ENCODE data around the gene COL1A2. TPM values are rescaled to one million over a fixed set of nuclear protein-coding genes. Genes with fewer than 3 reads are reported as not detected.

Gene COL1A2
- total RNA-seq = 4,115 TPM

DNA sequence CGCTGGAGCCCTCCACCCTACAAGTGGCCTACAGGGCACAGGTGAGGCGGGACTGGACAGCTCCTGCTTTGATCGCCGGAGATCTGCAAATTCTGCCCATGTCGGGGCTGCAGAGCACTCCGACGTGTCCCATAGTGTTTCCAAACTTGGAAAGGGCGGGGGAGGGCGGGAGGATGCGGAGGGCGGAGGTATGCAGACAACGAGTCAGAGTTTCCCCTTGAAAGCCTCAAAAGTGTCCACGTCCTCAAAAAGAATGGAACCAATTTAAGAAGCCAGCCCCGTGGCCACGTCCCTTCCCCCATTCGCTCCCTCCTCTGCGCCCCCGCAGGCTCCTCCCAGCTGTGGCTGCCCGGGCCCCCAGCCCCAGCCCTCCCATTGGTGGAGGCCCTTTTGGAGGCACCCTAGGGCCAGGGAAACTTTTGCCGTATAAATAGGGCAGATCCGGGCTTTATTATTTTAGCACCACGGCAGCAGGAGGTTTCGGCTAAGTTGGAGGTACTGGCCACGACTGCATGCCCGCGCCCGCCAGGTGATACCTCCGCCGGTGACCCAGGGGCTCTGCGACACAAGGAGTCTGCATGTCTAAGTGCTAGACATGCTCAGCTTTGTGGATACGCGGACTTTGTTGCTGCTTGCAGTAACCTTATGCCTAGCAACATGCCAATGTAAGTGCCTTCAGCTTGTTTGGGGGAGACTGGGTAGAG, at the start of gene COL1A2:
Gene COL1A2, plus strand, starts transcription at position 459 of the 704 bp plus-strand sequence. Its CDS starts 137 bp downstream, at position 596.
- DNase-seq = peak; percentile 97

DNA sequence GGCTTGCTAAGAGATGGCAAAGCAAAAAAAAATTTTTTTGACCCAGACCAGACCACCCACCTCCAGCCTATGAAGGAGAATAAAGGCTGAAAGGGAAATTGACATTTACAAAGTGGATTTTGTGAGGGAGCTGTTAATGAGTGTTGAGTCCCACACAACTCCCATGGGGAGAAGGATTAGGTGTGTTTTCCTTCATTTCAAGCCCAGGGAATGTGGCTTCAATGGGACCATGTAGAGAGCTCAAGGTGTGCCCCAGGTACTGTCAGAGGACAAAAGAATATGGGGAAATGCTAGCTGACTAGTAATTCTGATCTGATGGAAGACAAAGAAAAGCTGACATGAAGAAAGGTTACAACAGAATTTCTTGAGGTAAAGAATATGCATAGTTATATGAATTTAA, 48.8 kb upstream of the COL1A2 start:
- no peak for DNase-seq

DNA sequence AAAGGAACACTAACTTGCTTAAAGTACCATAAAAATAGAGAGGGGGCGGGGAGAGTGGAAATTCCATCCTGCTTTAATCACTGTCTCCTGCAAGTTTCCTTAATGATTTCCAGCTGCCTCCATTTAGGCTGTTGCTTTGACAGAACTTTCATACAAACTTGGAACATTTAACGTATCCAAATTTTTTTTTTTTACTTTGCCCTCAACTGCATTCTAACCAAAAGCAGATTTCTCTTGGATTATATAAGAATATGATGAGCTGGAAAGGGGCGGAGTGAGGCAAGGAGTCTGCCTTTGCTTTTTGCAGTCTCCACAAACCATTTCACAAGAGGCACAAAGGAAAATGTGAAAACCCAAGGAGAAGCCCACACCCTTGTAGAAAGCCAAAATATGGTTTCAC, 46.6 kb upstream of the COL1A2 start:
- DNase-seq = peak; percentile 91

DNA sequence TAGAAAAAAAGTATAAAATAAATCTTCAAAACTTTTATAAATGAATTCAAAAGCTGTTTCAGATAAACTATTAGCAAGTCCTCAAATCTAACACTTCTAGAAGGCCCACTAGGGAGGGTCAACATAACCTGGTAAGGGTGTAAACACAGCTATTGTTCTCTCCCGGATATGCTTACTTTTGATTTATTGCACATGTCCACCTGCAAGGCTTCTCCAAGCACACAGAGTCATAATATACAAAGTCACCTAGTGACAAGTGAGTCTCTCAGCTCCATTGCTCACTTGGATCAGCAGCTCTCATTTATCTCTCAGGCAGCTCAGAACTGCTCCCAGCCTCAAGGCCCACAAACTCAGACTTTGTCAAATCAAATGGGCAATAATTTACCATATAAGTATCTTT, 44.0 kb upstream of the COL1A2 start:
- DNase-seq = no peak

DNA sequence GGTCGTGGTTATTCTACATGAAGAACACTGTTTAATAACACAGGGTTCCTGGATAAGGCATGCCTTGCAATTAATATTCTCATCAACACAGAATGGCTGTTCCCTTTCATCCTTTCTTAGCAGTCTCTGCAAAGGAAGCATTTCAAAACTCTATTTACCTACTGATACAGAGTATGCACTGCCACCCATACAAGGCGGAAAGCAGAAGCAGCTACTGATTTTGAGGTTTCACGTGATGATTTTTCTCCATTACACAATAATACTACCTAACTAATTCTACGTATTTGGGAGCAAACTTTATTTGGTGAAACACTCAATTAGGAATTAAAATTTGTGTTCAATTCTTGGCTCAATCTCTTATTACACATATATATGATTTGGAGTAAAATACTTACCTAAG, 43.0 kb upstream of the COL1A2 start:
- DNase-seq = no peak

DNA sequence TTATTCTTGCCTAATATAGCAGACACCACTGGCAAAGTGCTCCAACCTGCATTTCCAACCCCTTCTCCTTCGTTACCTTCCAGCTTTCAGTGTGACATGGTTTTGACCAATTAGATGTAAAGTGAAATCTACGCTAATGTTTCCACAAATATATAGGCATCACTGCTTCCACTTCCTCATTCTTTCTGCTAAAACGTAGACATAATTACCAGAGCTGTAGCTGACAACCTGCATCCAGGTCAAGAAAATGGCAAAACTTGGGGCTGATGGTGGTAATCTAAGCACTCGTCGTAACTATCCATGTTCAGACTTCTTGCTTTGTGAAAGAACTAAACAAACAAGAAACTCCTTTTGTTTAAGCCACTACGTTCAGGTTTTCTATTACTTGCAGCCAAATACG, 41.8 kb upstream of the COL1A2 start:
- no peak for DNase-seq

DNA sequence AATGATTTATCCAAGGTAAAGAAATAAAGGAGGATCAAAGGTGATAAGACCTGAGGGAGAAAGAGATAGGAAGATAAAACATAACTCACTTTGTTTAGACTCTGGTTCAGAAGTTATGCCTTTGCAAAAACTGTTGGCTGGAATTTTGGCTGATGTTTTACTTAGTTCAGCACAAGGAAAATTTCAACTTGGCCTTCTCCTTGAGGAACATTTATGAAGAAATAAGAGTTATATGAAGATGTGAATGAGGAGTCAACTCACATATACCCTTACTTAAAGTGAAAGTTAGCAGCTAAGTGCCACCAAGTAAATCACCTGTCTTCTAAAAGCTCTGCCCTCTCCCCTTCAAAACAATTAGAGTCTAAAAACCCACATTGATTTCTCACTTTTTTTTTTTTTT, 39.7 kb upstream of the COL1A2 start:
- peak; percentile 33 for DNase-seq

DNA sequence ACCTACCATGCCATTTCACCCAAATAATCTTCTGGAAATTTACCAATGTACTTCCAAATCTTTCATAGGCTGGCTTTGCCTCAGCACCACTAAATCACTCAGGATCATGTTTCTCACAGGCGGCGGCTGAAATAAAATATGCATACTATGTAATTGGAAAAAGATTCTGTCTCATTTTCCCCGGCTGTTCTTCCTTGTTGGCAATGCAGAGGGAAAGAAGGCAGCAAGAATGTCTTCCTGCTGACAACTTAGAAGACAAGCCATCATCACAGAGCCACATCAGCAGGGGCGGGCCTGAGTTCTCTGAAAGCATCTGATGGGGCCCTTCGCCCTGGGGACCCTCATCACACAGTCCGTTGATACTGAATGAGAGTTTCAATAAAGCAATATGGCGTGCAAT, 39.2 kb upstream of the COL1A2 start:
- DNase-seq = peak; percentile 88

DNA sequence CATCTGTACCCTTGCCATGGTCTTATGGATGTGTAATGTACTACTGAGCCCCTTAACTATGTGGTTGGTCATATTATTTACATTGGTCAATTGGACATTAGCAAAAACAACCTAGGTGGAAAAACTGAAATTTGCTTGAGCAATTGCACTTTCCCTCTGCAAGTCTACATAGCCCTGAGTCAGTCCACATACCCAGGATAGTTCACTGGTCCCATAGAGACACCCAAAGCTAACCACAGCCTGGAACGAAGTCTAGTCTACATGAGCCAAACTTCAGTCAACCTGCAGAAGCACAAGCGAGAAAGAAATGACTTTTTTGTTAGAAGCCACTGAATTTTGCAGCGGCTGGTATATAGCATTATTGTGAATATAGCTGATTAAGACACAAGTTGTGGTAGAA, 37.6 kb upstream of the COL1A2 start:
- DNase-seq = no peak

DNA sequence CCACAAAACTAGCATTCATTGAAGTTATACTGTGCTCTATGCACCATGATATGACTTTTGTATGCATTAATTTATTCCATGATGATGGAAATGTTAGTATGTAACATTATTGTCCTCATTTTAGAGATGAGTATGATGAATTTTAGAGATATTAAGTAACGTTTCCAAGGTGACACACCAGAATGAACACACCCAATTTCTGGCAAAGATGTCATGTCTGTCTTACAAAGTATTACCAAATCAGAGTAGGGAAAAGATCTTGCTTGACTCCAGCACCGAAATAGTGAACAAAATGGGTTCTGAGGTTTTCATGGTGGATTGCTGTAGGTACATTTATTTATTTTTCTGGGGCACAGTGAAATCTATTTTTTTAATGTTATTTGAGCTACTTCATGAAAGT, 33.8 kb upstream of the COL1A2 start:
- no peak for DNase-seq

DNA sequence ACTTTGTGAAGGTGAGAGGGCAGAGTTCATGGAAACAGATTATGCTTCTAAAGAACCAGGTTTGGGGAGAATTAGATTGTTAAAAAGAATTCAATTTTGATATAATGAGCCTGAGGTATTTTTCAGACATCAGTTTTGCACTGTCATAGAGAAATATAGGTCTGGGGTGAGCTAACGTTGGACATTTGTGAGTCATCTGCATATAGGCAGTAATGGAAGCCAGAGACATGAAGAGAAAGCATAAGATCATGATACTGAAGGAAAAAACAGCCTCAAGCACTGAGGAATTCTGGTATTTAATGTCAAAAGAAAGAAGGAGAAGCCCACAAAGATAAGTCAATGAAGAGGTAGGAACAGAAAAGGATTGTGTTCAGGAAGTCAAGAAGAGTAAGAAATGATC, 32.4 kb upstream of the COL1A2 start:
- no peak for DNase-seq

DNA sequence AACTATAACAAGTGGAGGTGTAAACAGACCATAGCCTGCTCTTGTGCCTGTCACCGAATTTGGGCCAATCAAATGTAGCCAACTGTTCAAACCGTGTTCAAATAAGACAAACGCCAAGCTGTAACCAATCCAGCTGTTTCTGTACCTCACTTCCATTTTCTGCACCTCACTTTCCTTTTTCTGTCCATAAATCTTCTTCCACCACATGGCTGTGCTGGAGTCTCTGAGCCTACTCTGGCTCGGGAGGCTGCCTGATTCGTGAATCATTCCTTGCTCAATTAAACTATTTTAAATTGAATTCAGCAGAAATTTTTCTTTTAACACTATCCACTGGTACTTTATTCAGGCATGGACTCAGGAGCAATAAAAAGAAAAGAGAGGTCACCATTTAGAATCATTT, 29.9 kb upstream of the COL1A2 start:
- no peak for DNase-seq

DNA sequence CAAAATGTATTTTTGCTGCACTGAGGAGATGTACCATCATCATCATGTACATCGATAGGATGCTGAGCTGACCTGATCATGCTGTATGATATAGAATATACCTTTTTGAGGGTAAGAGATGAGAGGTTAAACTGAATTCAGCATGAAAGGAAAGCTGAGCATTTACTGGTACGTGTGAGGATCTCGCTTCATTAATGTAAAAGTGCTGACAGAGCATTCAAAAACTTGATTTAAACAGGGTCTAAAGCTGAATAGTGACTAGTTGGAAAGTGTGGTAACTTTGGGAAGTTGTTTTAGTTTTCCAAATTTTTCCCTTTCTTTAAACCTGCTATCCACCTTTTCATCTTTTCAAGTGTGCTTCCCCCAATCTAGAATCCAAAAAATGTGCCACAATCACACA, 28.5 kb upstream of the COL1A2 start:
- no peak for DNase-seq

DNA sequence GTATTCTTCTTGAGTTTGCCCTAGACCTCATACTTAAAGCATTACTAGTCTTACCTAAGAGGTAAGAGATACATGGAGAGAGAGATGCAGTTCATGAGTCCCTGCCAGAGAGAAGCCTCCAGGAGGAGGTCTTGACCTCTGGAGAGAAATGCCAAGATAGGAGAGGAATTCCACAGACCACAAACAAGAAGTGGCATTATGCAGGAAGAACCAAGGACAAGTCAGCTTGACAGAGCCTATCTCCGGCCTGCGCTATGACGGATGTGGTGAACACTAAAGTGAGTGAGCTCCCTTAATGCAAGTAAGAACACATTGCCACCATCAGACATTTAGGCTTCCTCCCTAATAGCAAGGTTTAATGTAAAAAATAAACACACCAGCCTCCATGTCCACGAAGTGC, 27.9 kb upstream of the COL1A2 start:
- no peak for DNase-seq

DNA sequence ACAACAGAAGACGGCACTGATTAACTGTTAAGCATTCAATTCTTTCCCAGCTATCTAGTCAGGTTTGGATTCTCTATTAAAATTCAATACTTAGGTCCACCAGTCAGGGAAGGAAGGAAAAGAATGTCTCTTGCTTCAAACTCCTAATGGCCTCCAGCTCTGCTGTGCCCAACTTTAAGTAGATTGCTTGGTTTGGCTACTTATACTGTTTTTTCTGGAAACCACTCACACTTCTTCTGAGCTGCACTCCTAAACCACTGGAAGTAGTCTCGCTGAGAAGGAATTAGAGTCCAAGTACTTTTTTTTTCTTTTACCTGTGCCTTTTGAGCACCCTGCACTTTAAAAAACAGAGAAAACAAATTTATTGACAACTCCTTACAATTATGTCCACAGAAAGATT, 26.7 kb upstream of the COL1A2 start:
- no peak for DNase-seq

DNA sequence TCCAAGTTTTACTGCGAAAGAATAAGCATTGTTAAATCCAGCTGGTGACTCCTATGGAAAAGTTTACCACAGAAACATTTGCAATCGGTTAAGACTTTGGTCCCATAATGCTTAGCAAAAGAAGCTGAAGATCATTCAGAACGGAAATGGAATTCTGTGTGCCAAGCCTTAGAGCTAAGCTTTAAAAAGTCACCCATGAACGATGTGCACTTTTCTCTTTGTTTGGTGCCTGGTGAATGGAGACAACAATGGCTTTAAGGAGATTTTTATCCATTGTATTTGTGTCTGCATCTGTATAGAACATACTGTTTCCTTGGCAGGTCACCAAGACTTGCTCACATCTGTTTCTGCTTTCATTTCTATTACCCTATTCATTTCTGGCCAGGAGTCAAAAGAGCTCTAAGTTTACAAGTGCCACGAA, 26.3 kb upstream of the COL1A2 start:
- peak; percentile 96 for DNase-seq

DNA sequence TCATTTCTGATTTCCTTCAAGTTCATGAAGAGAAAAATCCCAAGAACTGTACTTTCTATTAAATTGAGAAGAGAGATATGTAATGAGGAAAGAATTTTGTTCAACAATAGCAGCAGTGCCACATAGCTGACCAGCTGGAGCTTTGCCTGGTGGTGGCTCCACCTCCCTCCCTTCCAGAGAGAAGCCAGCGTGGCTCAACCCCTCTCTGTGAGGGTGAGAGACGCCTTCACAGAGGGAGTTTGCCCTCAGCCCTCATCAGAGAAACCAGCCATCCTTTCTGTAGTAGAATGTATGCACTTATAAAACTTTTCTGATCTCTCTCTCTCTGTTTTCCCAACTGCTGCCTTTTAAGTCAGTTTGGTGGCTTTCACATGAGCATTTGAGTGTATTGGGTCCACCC, 20.5 kb upstream of the COL1A2 start:
- DNase-seq = peak; percentile 95

DNA sequence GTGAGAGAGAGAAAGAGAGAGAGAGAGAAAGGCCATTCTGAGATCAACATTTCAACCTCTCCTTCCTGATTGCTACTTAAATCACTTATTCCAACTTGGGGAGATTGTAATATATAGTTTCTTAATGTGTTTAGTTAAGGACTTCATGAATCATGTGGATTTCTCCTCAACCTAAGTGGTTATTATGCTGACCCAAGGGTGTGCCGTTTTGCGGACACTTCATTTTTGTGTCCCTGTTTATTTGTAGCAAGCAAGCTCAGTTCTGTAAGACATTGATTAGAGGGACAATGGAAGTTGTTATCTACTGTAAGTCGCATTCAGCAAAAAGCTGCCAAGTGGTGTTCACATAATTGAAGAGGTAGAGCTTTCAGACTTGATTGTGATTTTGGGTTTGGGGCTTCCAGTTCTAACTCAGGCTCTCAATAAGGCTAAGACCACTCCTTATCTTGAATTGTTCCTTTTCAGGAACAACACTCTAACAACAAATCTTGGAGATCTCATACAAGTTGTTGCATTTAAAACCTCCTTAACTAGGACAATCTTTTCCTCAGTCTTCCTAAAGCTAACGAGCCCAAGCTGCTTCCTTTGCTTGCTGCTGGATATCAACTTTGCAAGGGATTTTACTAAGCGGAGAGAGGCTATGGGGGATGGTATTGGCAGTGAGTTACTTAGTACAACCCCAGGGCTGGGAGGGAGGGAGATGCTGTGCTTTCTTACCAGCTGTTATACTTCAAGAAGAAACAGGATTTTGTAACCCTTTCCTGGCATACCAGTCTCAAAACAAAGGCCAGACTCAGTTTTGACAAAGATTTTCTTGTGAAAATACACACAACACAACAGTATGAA, 19.8 kb upstream of the COL1A2 start:
- peak; percentile 97 for DNase-seq

DNA sequence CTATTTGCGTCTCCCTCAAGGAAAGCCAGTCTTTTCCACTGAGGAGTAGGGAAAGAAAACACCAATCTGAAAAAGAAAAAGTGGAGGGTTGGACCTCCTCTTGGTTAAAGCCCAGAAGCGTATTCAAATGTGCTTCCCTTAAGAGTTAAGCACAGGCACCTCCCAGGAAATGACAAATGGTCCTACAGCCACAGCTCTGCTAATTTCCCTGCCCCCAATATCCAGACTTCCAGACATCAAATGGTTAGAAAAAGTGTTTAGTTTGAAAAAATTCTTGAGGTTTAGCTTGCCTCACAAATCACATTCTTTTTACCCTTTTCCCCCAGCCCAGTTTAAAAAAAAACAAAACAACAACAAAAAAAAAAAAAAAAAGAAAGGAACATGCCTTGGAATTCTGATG, 19.0 kb upstream of the COL1A2 start:
- DNase-seq = peak; percentile 93

DNA sequence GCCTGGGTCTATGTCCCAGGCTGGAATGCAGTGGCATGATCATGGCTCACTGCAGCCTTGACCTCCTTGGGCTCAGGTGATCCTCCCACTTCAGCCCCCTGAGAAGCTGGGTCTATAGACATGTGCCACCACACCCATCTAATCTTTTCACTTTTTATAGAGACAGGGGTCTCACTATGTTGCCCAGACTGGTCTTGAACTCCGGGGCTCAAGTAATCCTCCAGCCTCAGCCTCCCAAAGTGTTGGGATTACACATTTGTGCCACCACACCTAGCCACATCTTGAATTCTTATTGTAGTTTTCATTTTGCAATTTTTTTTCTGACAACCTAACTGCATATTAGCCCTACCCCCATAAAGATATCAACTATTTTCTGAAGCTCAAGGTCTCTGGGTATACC, 18.4 kb upstream of the COL1A2 start:
- no peak for DNase-seq

DNA sequence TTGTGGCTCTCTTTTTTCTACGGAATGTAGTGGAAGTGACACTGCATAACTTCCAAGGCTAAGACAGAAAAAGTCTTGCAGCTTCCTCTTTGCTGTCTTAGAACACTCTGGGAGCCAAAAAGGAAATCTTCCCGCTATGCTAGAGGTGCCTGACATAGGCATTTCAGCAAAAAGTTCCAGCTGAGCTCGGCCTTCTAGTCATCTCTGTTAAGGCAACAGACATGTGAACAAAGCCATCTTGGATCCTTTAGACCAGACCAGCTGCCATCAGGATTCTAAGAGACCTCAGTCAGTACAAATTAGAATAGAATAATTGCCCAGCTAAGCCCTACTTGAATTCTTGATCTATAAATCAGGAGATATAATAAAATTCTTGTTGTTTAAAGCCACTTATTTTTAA, 16.3 kb upstream of the COL1A2 start:
- DNase-seq = no peak

DNA sequence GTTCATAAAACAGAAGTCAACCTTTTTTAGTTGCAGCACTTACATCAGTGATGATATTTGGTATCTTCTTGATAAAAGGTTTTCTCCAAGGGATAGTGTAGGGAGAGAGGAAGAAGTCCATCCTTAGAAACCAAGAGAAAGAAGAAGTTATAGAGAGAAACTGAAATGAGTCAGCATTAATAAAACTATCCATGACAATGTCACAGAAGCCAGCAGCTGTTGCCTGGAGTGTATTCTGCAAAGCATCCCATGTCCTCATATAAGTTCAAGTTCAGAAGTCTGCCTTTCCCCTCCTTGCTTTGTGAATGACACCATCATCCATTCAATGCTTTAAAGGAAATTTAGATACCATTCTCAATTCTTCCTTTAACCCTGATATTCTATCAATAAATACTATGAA, 14.4 kb upstream of the COL1A2 start:
- no peak for DNase-seq

DNA sequence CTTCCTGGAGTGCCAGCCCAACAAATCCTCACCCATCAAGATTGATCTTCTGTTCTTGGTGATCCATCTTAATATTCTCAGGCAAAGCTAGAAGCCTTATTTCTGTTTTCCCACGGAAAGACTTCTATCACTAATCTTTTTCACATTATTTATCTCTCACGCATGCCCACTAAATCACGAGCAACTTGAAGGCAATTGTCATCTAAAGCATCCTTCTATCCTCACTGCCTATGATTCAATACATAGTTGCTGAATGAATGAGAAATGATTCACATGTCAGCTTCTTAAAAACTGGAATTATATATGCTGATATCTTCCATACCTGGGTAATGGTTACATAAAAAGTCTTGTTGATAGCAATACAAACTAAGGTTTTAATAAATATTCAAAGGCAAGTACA, 12.6 kb upstream of the COL1A2 start:
- DNase-seq = no peak

DNA sequence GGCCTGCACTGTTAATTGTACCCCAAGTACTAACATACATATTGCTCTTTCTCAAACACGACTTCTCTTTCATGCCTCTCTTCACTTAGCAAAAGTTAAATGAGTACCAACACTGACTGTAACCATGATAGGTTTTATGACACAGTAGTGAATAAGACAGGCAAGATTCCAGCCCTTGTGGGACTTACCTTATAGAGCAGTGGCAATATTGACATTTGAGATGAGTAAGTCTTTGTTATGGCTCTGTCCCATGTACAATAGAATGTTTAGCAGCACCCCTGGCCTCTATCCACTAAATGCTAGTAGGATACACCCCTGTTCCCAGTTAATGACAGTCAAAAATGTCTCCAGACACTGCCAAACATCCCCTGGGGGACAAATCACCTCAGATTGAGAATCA, 11.9 kb upstream of the COL1A2 start:
- no peak for DNase-seq
